ENCODE data around the gene VAPB.

Gene VAPB

GRCh38 chr20:58398254-58398653 lies 9.2 kb downstream of the VAPB start:
- H3K4me1 ChIP-seq (ENCODE audit: control insufficient read depth, insufficient read depth, low read length) = no peaks in the 10 kb centered on the region
- ChIA-PET CTCF (interaction anchor here (0.5 to 0.6 kb wide), 2 partner anchors 33 to 187 kb away, joined by 3 read pairs; no protein-coding TSS in a partner anchor), POLR2A (no interaction called here)
- H3K36me3 ChIP-seq (ENCODE audit: control insufficient read depth in 2 of 2, insufficient read depth in 1 of 2, low read length in 2 of 2) = peaks cover 0 to 11% of the 10 kb centered on the region in 2 experiments; a peak in 1 of 3 replicates
- TF ChIP-seq ZNF792 (tag by site-specific recombination; IDR thresholded peaks at IDR 0.05) (no peak), RBAK (tag by site-specific recombination; IDR thresholded peaks at IDR 0.05) (no peak)
- H3K27ac ChIP-seq (ENCODE audit: extremely low read depth, low read depth, low read length) = no peak overlapping the region
- no peak overlapping the region for H3K4me3 ChIP-seq (ENCODE audit: low read depth, low read length)
- no peaks in the 10 kb centered on the region for H3K9me3 ChIP-seq (ENCODE audit: control insufficient read depth, insufficient read depth, low read depth, low read length)

GRCh38 chr20:58399926-58400325 lies 10.9 kb downstream of the VAPB start:
- H3K36me3 ChIP-seq (ENCODE audit: control insufficient read depth in 2 of 2, insufficient read depth in 1 of 2, low read length in 2 of 2) = peaks cover 0 to 2% of the 10 kb centered on the region in 2 experiments; a peak in 1 of 3 replicates
- ChIA-PET CTCF (interaction anchor here (1.2 kb wide), 1 partner anchor 11 kb away, joined by 3 read pairs; the partner anchor contains the start of gene VAPB), POLR2A (no interaction called here)
- TF ChIP-seq ZBTB8A (tag by site-specific recombination; IDR thresholded peaks at IDR 0.05) = no peak
- TF ChIP-seq MEIS1 (CRISPR knock-in tag; IDR thresholded peaks at IDR 0.05; ENCODE audit: borderline replicate concordance) = no peak
- TF ChIP-seq ZNF26 (tag by site-specific recombination; IDR thresholded peaks at IDR 0.05) = no peak
- no peak for TF ChIP-seq YY2 (tag by site-specific recombination; IDR thresholded peaks at IDR 0.05)
- no peak for TF ChIP-seq ZNF404 (tag by site-specific recombination; IDR thresholded peaks at IDR 0.05)
- TF ChIP-seq ZNF76 (tag by site-specific recombination; IDR thresholded peaks at IDR 0.05; ENCODE audit: borderline replicate concordance, low read depth) = no peak
- no peak for TF ChIP-seq ZNF501 (tag by site-specific recombination; IDR thresholded peaks at IDR 0.05)
- no peak for TF ChIP-seq ZNF37A (tag by site-specific recombination; IDR thresholded peaks at IDR 0.05)
- no peak for TF ChIP-seq ZFP41 (tag by site-specific recombination; IDR thresholded peaks at IDR 0.05; ENCODE audit: borderline replicate concordance)
- no peak for TF ChIP-seq ZNF48 (tag by site-specific recombination; IDR thresholded peaks at IDR 0.05)
- no peak for TF ChIP-seq OSR2 (tag by site-specific recombination; IDR thresholded peaks at IDR 0.05)
- no peak for TF ChIP-seq ZNF776 (tag by site-specific recombination; IDR thresholded peaks at IDR 0.05; ENCODE audit: borderline replicate concordance)
- no peak for TF ChIP-seq ZNF510 (tag by site-specific recombination; IDR thresholded peaks at IDR 0.05; ENCODE audit: insufficient replicate concordance)
- no peak for TF ChIP-seq MZF1 (tag by site-specific recombination; IDR thresholded peaks at IDR 0.05; ENCODE audit: borderline replicate concordance)
- TF ChIP-seq ZNF558 (tag by site-specific recombination; IDR thresholded peaks at IDR 0.05) = no peak
- no peaks in the 10 kb centered on the region for H3K9me3 ChIP-seq (ENCODE audit: control insufficient read depth, insufficient read depth, low read depth, low read length)
- H3K4me3 ChIP-seq (ENCODE audit: low read depth, low read length) = no peak overlapping the region
- H3K27ac ChIP-seq (ENCODE audit: extremely low read depth, low read depth, low read length) = no peak overlapping the region
- 0 out of 2 replicates have a peak, but pooled peaks cover under 1% of the 10 kb centered on the region for H3K4me1 ChIP-seq (ENCODE audit: control insufficient read depth, insufficient read depth, low read length)

- ChIA-PET POLR2A (no interaction called here), CTCF (no interaction called here)
- Histone ChIP-seq H3K4me3 (ENCODE audit: low read depth, low read length) (no peak overlapping the region), H3K9me3 (ENCODE audit: control insufficient read depth, insufficient read depth, low read depth, low read length) (no peaks in the 10 kb centered on the region), H3K4me1 (ENCODE audit: control insufficient read depth, insufficient read depth, low read length) (0 out of 2 replicates have a peak, but pooled peaks cover 6% of the 10 kb centered on the region), H3K27ac (ENCODE audit: extremely low read depth, low read depth, low read length) (no peak overlapping the region), H3K36me3 (ENCODE audit: control insufficient read depth in 2 of 2, insufficient read depth in 1 of 2, low read length in 2 of 2) (peaks cover 0 to under 1% of the 10 kb centered on the region in 2 experiments; a peak in 1 of 3 replicates)
- TF ChIP-seq ZNF423 (tag by site-specific recombination; IDR thresholded peaks at IDR 0.05) (no peak), CTCF (tag by site-specific recombination; IDR thresholded peaks at IDR 0.05) (no peak), ZNF155 (tag by site-specific recombination; IDR thresholded peaks at IDR 0.05) (no peak), ZSCAN5A (tag by site-specific recombination; IDR thresholded peaks at IDR 0.05) (no peak), ZNF837 (tag by site-specific recombination; IDR thresholded peaks at IDR 0.05) (no peak), ZBTB10 (tag by site-specific recombination; IDR thresholded peaks at IDR 0.05) (no peak), ZNF558 (tag by site-specific recombination; IDR thresholded peaks at IDR 0.05) (no peak), ZNF169 (tag by site-specific recombination; IDR thresholded peaks at IDR 0.05) (no peak), ZNF768 (tag by site-specific recombination; IDR thresholded peaks at IDR 0.05) (no peak), GLI2 (tag by site-specific recombination; IDR thresholded peaks at IDR 0.05; ENCODE audit: borderline replicate concordance, low read depth) (no peak), GLIS2 (tag by site-specific recombination; IDR thresholded peaks at IDR 0.05) (no peak)
Observed at GRCh38 chr20:58401162-58401561, 12.1 kb downstream of the VAPB start.

Data from HEK293 (cell line).